ENCODE data around the gene NTSR2.

NTSR2 gene

GRCh38 chr2:11669454-11670291 is at the start of gene NTSR2:
Gene NTSR2 (minus strand): TSS chr2:11670195. CDS start chr2:11670129, 66 bp downstream.
- Histone ChIP-seq H3K4me1 (ENCODE audit: control insufficient read depth, insufficient read depth, low read length) (peaks cover 2% of the 10 kb centered on the region), H3K9me3 (ENCODE audit: control insufficient read depth, insufficient read depth, low read length) (no peaks in the 10 kb centered on the region), H3K27me3 (ENCODE audit: control insufficient read depth, insufficient read depth, low read length) (peaks cover 3% of the 10 kb centered on the region; the same call in 1 of the 2 replicates), H3K4me3 (ENCODE audit: low read length) (no peak within 1 kb of the TSS), H3K27ac (ENCODE audit: low read length) (no peak within 1 kb of the TSS), H3K36me3 (ENCODE audit: control insufficient read depth, insufficient read depth, low read length) (no peaks in the 10 kb centered on the region)
- WGBS (ENCODE audit: insufficient coverage, insufficient read length), result no CpG with 5 or more reads among the region's 93 CpGs
- DNase-seq (ENCODE audit: low read depth, low spot score), result no peak

GRCh38 chr2:11719230-11719977 is 49.4 kb upstream of the NTSR2 start:
- H3K27ac ChIP-seq (ENCODE audit: low read length), result no peak overlapping the region
- no peaks in the 10 kb centered on the region for H3K4me1 ChIP-seq (ENCODE audit: control insufficient read depth, insufficient read depth, low read length)
- DNase-seq (ENCODE audit: low read depth, low spot score), result no peak
- H3K4me3 ChIP-seq (ENCODE audit: low read length), result no peak overlapping the region
- WGBS (ENCODE audit: insufficient coverage, insufficient read length), result no CpG with 5 or more reads among the region's 6 CpGs
- H3K36me3 ChIP-seq (ENCODE audit: control insufficient read depth, insufficient read depth, low read length), result no peaks in the 10 kb centered on the region; the same call in 1 of the 2 replicates
- H3K27me3 ChIP-seq (ENCODE audit: control insufficient read depth, insufficient read depth, low read length), result no peaks in the 10 kb centered on the region
- H3K9me3 ChIP-seq (ENCODE audit: control insufficient read depth, insufficient read depth, low read length), result no peaks in the 10 kb centered on the region

- Histone ChIP-seq H3K27me3 (ENCODE audit: control insufficient read depth, insufficient read depth, low read length) (no peaks in the 10 kb centered on the region), H3K36me3 (ENCODE audit: control insufficient read depth, insufficient read depth, low read length) (no peaks in the 10 kb centered on the region; the same call in 1 of the 2 replicates), H3K4me3 (ENCODE audit: low read length) (no peak overlapping the region), H3K9me3 (ENCODE audit: control insufficient read depth, insufficient read depth, low read length) (no peaks in the 10 kb centered on the region), H3K27ac (ENCODE audit: low read length) (no peak overlapping the region), H3K4me1 (ENCODE audit: control insufficient read depth, insufficient read depth, low read length) (no peaks in the 10 kb centered on the region)
- no CpG with 5 or more reads among the region's 5 CpGs for WGBS (ENCODE audit: insufficient coverage, insufficient read length)
- no peak for DNase-seq (ENCODE audit: low read depth, low spot score)
Observed at GRCh38 chr2:11718606-11719005, 48.6 kb upstream of the NTSR2 start.

GRCh38 chr2:11717623-11718022 is 47.6 kb upstream of the NTSR2 start:
- Histone ChIP-seq H3K27ac (ENCODE audit: low read length) (no peak overlapping the region), H3K9me3 (ENCODE audit: control insufficient read depth, insufficient read depth, low read length) (no peaks in the 10 kb centered on the region), H3K36me3 (ENCODE audit: control insufficient read depth, insufficient read depth, low read length) (no peaks in the 10 kb centered on the region; the same call in 1 of the 2 replicates), H3K4me1 (ENCODE audit: control insufficient read depth, insufficient read depth, low read length) (no peaks in the 10 kb centered on the region), H3K27me3 (ENCODE audit: control insufficient read depth, insufficient read depth, low read length) (no peaks in the 10 kb centered on the region), H3K4me3 (ENCODE audit: low read length) (no peak overlapping the region)
- DNase-seq (ENCODE audit: low read depth, low spot score), result no peak
- no CpG with 5 or more reads among the region's 1 CpG for WGBS (ENCODE audit: insufficient coverage, insufficient read length)

GRCh38 chr2:11716689-11717321 is 46.8 kb upstream of the NTSR2 start:
- Histone ChIP-seq H3K9me3 (ENCODE audit: control insufficient read depth, insufficient read depth, low read length) (no peaks in the 10 kb centered on the region), H3K27ac (ENCODE audit: low read length) (no peak overlapping the region), H3K4me1 (ENCODE audit: control insufficient read depth, insufficient read depth, low read length) (no peaks in the 10 kb centered on the region), H3K4me3 (ENCODE audit: low read length) (no peak overlapping the region), H3K36me3 (ENCODE audit: control insufficient read depth, insufficient read depth, low read length) (no peaks in the 10 kb centered on the region; the same call in 1 of the 2 replicates), H3K27me3 (ENCODE audit: control insufficient read depth, insufficient read depth, low read length) (no peaks in the 10 kb centered on the region)
- no peak for DNase-seq (ENCODE audit: low read depth, low spot score)
- WGBS (ENCODE audit: insufficient coverage, insufficient read length), result no CpG with 5 or more reads among the region's 8 CpGs

- no peaks in the 10 kb centered on the region for H3K27me3 ChIP-seq (ENCODE audit: control insufficient read depth, insufficient read depth, low read length)
- no peak overlapping the region for H3K4me3 ChIP-seq (ENCODE audit: low read length)
- H3K9me3 ChIP-seq (ENCODE audit: control insufficient read depth, insufficient read depth, low read length), result no peaks in the 10 kb centered on the region
- no CpG with 5 or more reads among the region's 12 CpGs for WGBS (ENCODE audit: insufficient coverage, insufficient read length)
- no peak overlapping the region for H3K27ac ChIP-seq (ENCODE audit: low read length)
- no peaks in the 10 kb centered on the region for H3K4me1 ChIP-seq (ENCODE audit: control insufficient read depth, insufficient read depth, low read length)
- no peaks in the 10 kb centered on the region; the same call in 1 of the 2 replicates for H3K36me3 ChIP-seq (ENCODE audit: control insufficient read depth, insufficient read depth, low read length)
- DNase-seq (ENCODE audit: low read depth, low spot score), result no peak
Observed at GRCh38 chr2:11715987-11716652, 46.1 kb upstream of the NTSR2 start.

- Histone ChIP-seq H3K4me1 (ENCODE audit: control insufficient read depth, insufficient read depth, low read length) (no peaks in the 10 kb centered on the region), H3K9me3 (ENCODE audit: control insufficient read depth, insufficient read depth, low read length) (no peaks in the 10 kb centered on the region), H3K36me3 (ENCODE audit: control insufficient read depth, insufficient read depth, low read length) (no peaks in the 10 kb centered on the region; the same call in 1 of the 2 replicates), H3K4me3 (ENCODE audit: low read length) (no peak overlapping the region), H3K27me3 (ENCODE audit: control insufficient read depth, insufficient read depth, low read length) (no peaks in the 10 kb centered on the region), H3K27ac (ENCODE audit: low read length) (no peak overlapping the region)
- no CpG with 5 or more reads among the region's 7 CpGs for WGBS (ENCODE audit: insufficient coverage, insufficient read length)
- DNase-seq (ENCODE audit: low read depth, low spot score), result no peak
Observed at GRCh38 chr2:11713815-11714214, 43.8 kb upstream of the NTSR2 start.

- Histone ChIP-seq H3K4me1 (ENCODE audit: control insufficient read depth, insufficient read depth, low read length) (no peaks in the 10 kb centered on the region), H3K9me3 (ENCODE audit: control insufficient read depth, insufficient read depth, low read length) (no peaks in the 10 kb centered on the region), H3K27me3 (ENCODE audit: control insufficient read depth, insufficient read depth, low read length) (no peaks in the 10 kb centered on the region), H3K36me3 (ENCODE audit: control insufficient read depth, insufficient read depth, low read length) (no peaks in the 10 kb centered on the region; the same call in 1 of the 2 replicates), H3K4me3 (ENCODE audit: low read length) (no peak overlapping the region), H3K27ac (ENCODE audit: low read length) (no peak overlapping the region)
- DNase-seq (ENCODE audit: low read depth, low spot score), result no peak
- WGBS (ENCODE audit: insufficient coverage, insufficient read length), result no CpG with 5 or more reads among the region's 2 CpGs
Observed at GRCh38 chr2:11712866-11713265, 42.9 kb upstream of the NTSR2 start.

GRCh38 chr2:11711751-11712150 is 41.8 kb upstream of the NTSR2 start:
- Histone ChIP-seq H3K36me3 (ENCODE audit: control insufficient read depth, insufficient read depth, low read length) (no peaks in the 10 kb centered on the region; the same call in 1 of the 2 replicates), H3K4me3 (ENCODE audit: low read length) (no peak overlapping the region), H3K27me3 (ENCODE audit: control insufficient read depth, insufficient read depth, low read length) (no peaks in the 10 kb centered on the region), H3K9me3 (ENCODE audit: control insufficient read depth, insufficient read depth, low read length) (no peaks in the 10 kb centered on the region), H3K4me1 (ENCODE audit: control insufficient read depth, insufficient read depth, low read length) (no peaks in the 10 kb centered on the region), H3K27ac (ENCODE audit: low read length) (no peak overlapping the region)
- no CpG with 5 or more reads among the region's 8 CpGs for WGBS (ENCODE audit: insufficient coverage, insufficient read length)
- DNase-seq (ENCODE audit: low read depth, low spot score), result no peak

GRCh38 chr2:11711354-11711716 is 41.3 kb upstream of the NTSR2 start:
- DNase-seq (ENCODE audit: low read depth, low spot score), result no peak
- Histone ChIP-seq H3K36me3 (ENCODE audit: control insufficient read depth, insufficient read depth, low read length) (no peaks in the 10 kb centered on the region; the same call in 1 of the 2 replicates), H3K9me3 (ENCODE audit: control insufficient read depth, insufficient read depth, low read length) (no peaks in the 10 kb centered on the region), H3K4me1 (ENCODE audit: control insufficient read depth, insufficient read depth, low read length) (no peaks in the 10 kb centered on the region), H3K4me3 (ENCODE audit: low read length) (no peak overlapping the region), H3K27ac (ENCODE audit: low read length) (no peak overlapping the region), H3K27me3 (ENCODE audit: control insufficient read depth, insufficient read depth, low read length) (no peaks in the 10 kb centered on the region)
- WGBS (ENCODE audit: insufficient coverage, insufficient read length), result no CpG with 5 or more reads among the region's 1 CpG
